ENCODE data around the gene COMMD9. TPM values are rescaled to one million over a fixed set of nuclear protein-coding genes. Genes with fewer than 3 reads are reported as not detected.

COMMD9 gene
- total and polyA plus RNA-seq, 2 of the 4 experiments (the other 2 are of a cell fraction), result 50.7 to 58.3 TPM

DNA sequence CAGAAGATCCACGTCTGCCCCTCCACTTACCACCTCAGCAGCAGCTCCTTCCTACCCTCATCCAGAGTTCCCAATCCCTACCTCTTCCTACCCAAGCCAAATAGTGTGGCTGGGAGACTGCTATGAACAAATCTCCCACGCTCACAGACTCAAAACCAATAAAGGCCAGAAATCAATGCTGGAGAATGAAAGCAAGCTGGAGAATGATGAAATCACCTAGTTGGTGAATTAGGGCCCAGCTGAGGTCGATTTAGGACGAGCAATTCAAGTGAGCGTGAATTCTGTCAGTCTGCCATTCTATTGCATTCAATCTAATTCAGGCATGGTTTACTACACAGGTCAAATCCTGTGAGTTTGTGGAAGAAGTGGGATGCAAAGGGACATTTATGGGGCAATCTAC, 22.5 kb downstream of the COMMD9 start:
- ATAC-seq (ENCODE audit: low read depth) (no peak), DNase-seq (no peak)
- H2BK20ac ChIP-seq (ENCODE audit: low read depth, low read length), result no peak overlapping the region
- no peak overlapping the region for H3K56ac ChIP-seq (ENCODE audit: extremely low read depth, insufficient read depth, low read length)
- BruUV-seq (replicated peaks), result no TSS peak
- no peak overlapping the region for H2AFZ ChIP-seq (replicated peaks; ENCODE audit: low read length, poor library complexity)
- ChIA-PET POLR2A (ENCODE audit: unreplicated experiment) (no interaction called here), CTCF (interaction anchor here (0.9 to 2.7 kb wide), 3 partner anchors 18 to 444 kb away, joined by 3 to 13 read pairs (median 5); no protein-coding TSS in a partner anchor)
- H3K18ac ChIP-seq (ENCODE audit: low read depth, low read length), result no peak overlapping the region
- no peaks in the 10 kb centered on the region for H3K79me1 ChIP-seq (ENCODE audit: low read depth in 1 of 2, low read length in 2 of 2)
- H3K4ac ChIP-seq (ENCODE audit: low read depth, low read length), result no peak overlapping the region; the same call in 1 of the 2 replicates
- no peak overlapping the region for H3K9ac ChIP-seq (ENCODE audit: low read depth, low read length)
- no peak overlapping the region for H3K4me3 ChIP-seq (ENCODE audit: insufficient read depth, low read depth, low read length)
- no peak overlapping the region for H3K14ac ChIP-seq (replicated peaks; ENCODE audit: low read depth, low read length)
- no peaks in the 10 kb centered on the region for H3K9me3 ChIP-seq (ENCODE audit: control insufficient read depth, insufficient read depth, low read length)
- intact Hi-C loops (cut with micrococcal nuclease) (loop anchor here (2.0 to 10.0 kb wide), 2 partner anchors 322 to 782 kb away; partner anchors contain the start of gene LDLRAD3), dilution Hi-C loops (cut with HindIII; ENCODE audit: low sequenced_read_pairs, unreplicated experiment) (no loop called here), in situ Hi-C loops (cut with MboI; ENCODE audit: low sequenced_read_pairs) (loop anchor here (10.0 kb wide), 2 partner anchors 232 to 782 kb away; no protein-coding TSS in a partner anchor)
- H3K4me1 ChIP-seq (ENCODE audit: control insufficient read depth, insufficient read depth, low read length), result no peaks in the 10 kb centered on the region
- H3K27me3 ChIP-seq (ENCODE audit: control insufficient read depth, insufficient read depth, low read length), result peaks cover 18% of the 10 kb centered on the region
- no peak overlapping the region for H2AK5ac ChIP-seq (ENCODE audit: low read depth, low read length)
- no peak overlapping the region for H2BK120ac ChIP-seq (ENCODE audit: low read depth, low read length)
- H4K8ac ChIP-seq (ENCODE audit: low read depth in 2 of 2, low read length in 2 of 2), result no peak overlapping the region
- H2BK15ac ChIP-seq (ENCODE audit: low read depth, low read length), result no peak overlapping the region
- no peak overlapping the region for H3K4me2 ChIP-seq (ENCODE audit: low read depth, low read length)
- H3K23ac ChIP-seq (ENCODE audit: low read depth, low read length), result no peak overlapping the region
- peaks cover 5% of the 10 kb centered on the region; the same call in 1 of the 2 replicates for H4K20me1 ChIP-seq (ENCODE audit: insufficient read depth, low read length)
- H3K36me3 ChIP-seq (ENCODE audit: control insufficient read depth, insufficient read depth, low read length), result peaks cover 9% of the 10 kb centered on the region
- TF ChIP-seq ELK1 (IDR thresholded peaks at IDR 0.05; ENCODE audit: borderline replicate concordance, low read depth, low read length) (no peak), MAZ (IDR thresholded peaks at IDR 0.05; ENCODE audit: borderline replicate concordance, low read depth, low read length) (no peak), MXI1 (IDR thresholded peaks at IDR 0.05; ENCODE audit: borderline replicate concordance, low read depth, low read length) (no peak), RAD21 (IDR thresholded peaks at IDR 0.05; ENCODE audit: low read length) (no peak), FOS (IDR thresholded peaks at IDR 0.05; ENCODE audit: low read depth, low read length) (no peak), NFE2L2 (IDR thresholded peaks at IDR 0.05; ENCODE audit: low read depth, low read length) (no peak), MAFK (IDR thresholded peaks at IDR 0.05; ENCODE audit: low read depth, low read length) (no peak), RCOR1 (IDR thresholded peaks at IDR 0.05; ENCODE audit: insufficient replicate concordance, low read length) (no peak), POLR2A (IDR thresholded peaks at IDR 0.05; ENCODE audit: low read depth, low read length) (no peak), SMC3 (IDR thresholded peaks at IDR 0.05; ENCODE audit: low read depth, low read length) (no peak), RFX5 (IDR thresholded peaks at IDR 0.05; ENCODE audit: low read depth, low read length) (no peak), USF2 (IDR thresholded peaks at IDR 0.05; ENCODE audit: low read depth, low read length) (no peak), CHD1 (IDR thresholded peaks at IDR 0.05; ENCODE audit: low read depth, low read length) (no peak), BHLHE40 (IDR thresholded peaks at IDR 0.05; ENCODE audit: low read depth, low read length) (no peak), CTCF (conservative IDR thresholded peaks at IDR 0.05; ENCODE audit: low read depth, low read length) (no peak)
- H2AK9ac ChIP-seq (replicated peaks; ENCODE audit: low read depth, low read length, poor library complexity), result no peak overlapping the region
- H3K27ac ChIP-seq (ENCODE audit: insufficient read depth, low read length), result no peak overlapping the region
- no peak overlapping the region for H4K5ac ChIP-seq (ENCODE audit: low read depth, low read length)
- H3K9me1 ChIP-seq (ENCODE audit: insufficient read depth, low read length), result no peaks in the 10 kb centered on the region
- no peak overlapping the region for H4K91ac ChIP-seq (ENCODE audit: insufficient read depth, low read depth, low read length)
- WGBS, 2 experiments (ENCODE audit: extremely low coverage in 2 of 2, insufficient read length in 1 of 2), result 80% methylated on average over 1 of the region's 5 CpGs; no CpG with 5 or more reads in 1 of the 2 experiments
- no peak overlapping the region for H2BK5ac ChIP-seq (ENCODE audit: low read depth, low read length, poor library complexity, severe bottlenecking)
